H9 (cell line): Measurements from ENCODE around the gene MYH9. TPM values are rescaled to one million over a fixed set of nuclear protein-coding genes. Genes with fewer than 3 reads are reported as not detected.

Experiments
- DNase-seq: peaks from one replicate; pipeline ENCODE4 v3.0.0-alpha.2; 2017
- H2AFZ ChIP-seq: one replicate; pipeline ENCODE4 v1.6.1; 2013; ENCODE audit warnings: mild to moderate bottlenecking, low read length, control low read depth, moderate library complexity
- H2AK5ac ChIP-seq: 2 replicates; pipeline ENCODE4 v1.6.1; 2013; ENCODE audit warnings: low read length, control low read depth, mixed read lengths; ENCODE audit not compliant: insufficient read length
- H2BK120ac ChIP-seq: one replicate; pipeline ENCODE4 v1.6.1; 2013; ENCODE audit warnings: low read depth, mild to moderate bottlenecking, low read length, control low read depth, inconsistent platforms; ENCODE audit not compliant: poor library complexity, severe bottlenecking
- H2BK12ac ChIP-seq: 2 replicates; pipeline ENCODE4 v1.6.1; 2013; ENCODE audit warnings: low read length, control low read depth, mixed read lengths, low read depth; ENCODE audit not compliant: insufficient read length
- H2BK15ac ChIP-seq: 2 replicates; pipeline ENCODE4 v1.6.1; 2013; ENCODE audit warnings: low read depth, low read length, control low read depth
- H2BK20ac ChIP-seq: one replicate; pipeline ENCODE4 v1.6.1; 2013; ENCODE audit warnings: low read depth, mild to moderate bottlenecking, low read length, control low read depth, inconsistent platforms; ENCODE audit not compliant: poor library complexity, severe bottlenecking
- H2BK5ac ChIP-seq: 2 replicates; pipeline ENCODE4 v1.6.1; 2013; ENCODE audit warnings: low read length, control low read depth, mixed read lengths; ENCODE audit not compliant: insufficient read length
- H3K14ac ChIP-seq: 2 replicates; pipeline ENCODE4 v1.6.1; 2013; ENCODE audit warnings: low read length, control low read depth; ENCODE audit not compliant: insufficient read depth
- H3K18ac ChIP-seq: 2 replicates; pipeline ENCODE4 v1.6.1; 2013; ENCODE audit warnings: low read depth, mild to moderate bottlenecking, mixed read lengths, low read length, control low read depth; ENCODE audit not compliant: insufficient read length
- H3K23ac ChIP-seq: 2 replicates; pipeline ENCODE4 v1.6.1; 2013; ENCODE audit warnings: low read length, control low read depth, mixed read lengths, low read depth; ENCODE audit not compliant: insufficient read length
- H3K23me2 ChIP-seq: 2 replicates; pipeline ENCODE4 v1.6.1; 2013; ENCODE audit warnings: low read depth, mild to moderate bottlenecking, mixed read lengths, low read length, control low read depth; ENCODE audit not compliant: insufficient read length, poor library complexity, severe bottlenecking
- H3K27ac ChIP-seq: 2 replicates; pipeline ENCODE4 v1.5.1; 2013; ENCODE audit warnings: low read length, control low read depth, mixed read lengths, low read depth; ENCODE audit not compliant: insufficient read length
- H3K27me3 ChIP-seq: 2 replicates; pipeline ENCODE4 v1.6.1; 2013; ENCODE audit warnings: low read length, control low read depth, inconsistent platforms; ENCODE audit not compliant: insufficient read depth
- H3K4ac ChIP-seq: 2 replicates; pipeline ENCODE4 v1.6.1; 2013; ENCODE audit warnings: low read depth, mild to moderate bottlenecking, control low read depth, inconsistent platforms, low read length, moderate library complexity
- H3K4me1 ChIP-seq: 2 replicates; pipeline ENCODE4 v1.6.1; 2013; ENCODE audit warnings: low read length, control low read depth, inconsistent platforms; ENCODE audit not compliant: insufficient read depth
- H3K4me2 ChIP-seq: 2 replicates; pipeline ENCODE4 v1.6.1; 2013; ENCODE audit warnings: low read length, control low read depth, mixed read lengths; ENCODE audit not compliant: insufficient read length, insufficient read depth
- H3K56ac ChIP-seq: 2 replicates; pipeline ENCODE4 v1.6.1; 2013; ENCODE audit warnings: low read depth, mild to moderate bottlenecking, mixed read lengths, low read length, control low read depth; ENCODE audit not compliant: insufficient read length
- H3K79me1 ChIP-seq: 2 replicates; pipeline ENCODE4 v1.6.1; 2013; ENCODE audit warnings: low read depth, mild to moderate bottlenecking, moderate library complexity, low read length, control low read depth, inconsistent platforms; ENCODE audit not compliant: insufficient read depth, poor library complexity, severe bottlenecking
- H3K79me2 ChIP-seq: 2 replicates; pipeline ENCODE4 v1.6.1; 2013; ENCODE audit warnings: low read length, control low read depth, inconsistent platforms; ENCODE audit not compliant: insufficient read depth
- H3K9ac ChIP-seq: 2 replicates; pipeline ENCODE4 v1.6.1; 2013; ENCODE audit warnings: low read length, control low read depth, mixed read lengths; ENCODE audit not compliant: insufficient read length; ENCODE audit errors: extremely low read depth
- H3K9me3 ChIP-seq: one replicate; pipeline ENCODE4 v1.6.1; 2013; ENCODE audit warnings: low read depth, low read length, inconsistent platforms; ENCODE audit not compliant: control insufficient read depth
- H3T11ph ChIP-seq: one replicate; pipeline ENCODE4 v1.6.1; 2013; ENCODE audit warnings: mild to moderate bottlenecking, low read length, control low read depth, inconsistent platforms
- H4K20me1 ChIP-seq: one replicate; pipeline ENCODE4 v1.6.1; 2013; ENCODE audit not compliant: control insufficient read depth, insufficient read length, insufficient read depth
- H4K5ac ChIP-seq: 2 replicates; pipeline ENCODE4 v1.6.1; 2013; ENCODE audit warnings: low read depth, mild to moderate bottlenecking, mixed read lengths, low read length, control low read depth; ENCODE audit not compliant: insufficient read length
- H4K8ac ChIP-seq: replicated peaks from 2 replicates; pipeline ENCODE4 v1.6.1; 2013; ENCODE audit warnings: low read length, control low read depth, mixed read lengths, low read depth; ENCODE audit not compliant: insufficient read length
- H4K91ac ChIP-seq: 2 replicates; pipeline ENCODE4 v1.6.1; 2013; ENCODE audit warnings: low read depth, mild to moderate bottlenecking, moderate library complexity, mixed read lengths, low read length, control low read depth; ENCODE audit not compliant: insufficient read length
- H3K27ac Mint-ChIP-seq, 3 experiments: 2 replicates in 2 of 3; 3 replicates in 1 of 3; pipeline ENCODE4 v1.8.0; 2020 to 2021; ENCODE audit warnings: mixed read lengths in 3 of 3, mild to moderate bottlenecking in 1 of 3, moderate library complexity in 1 of 3
- H3K27me3 Mint-ChIP-seq: 2 replicates; pipeline ENCODE4 v1.8.0; 2021; ENCODE audit warnings: low read depth, mild to moderate bottlenecking, moderate library complexity, mixed read lengths
- H3K36me3 Mint-ChIP-seq, 3 experiments: 2 replicates in 2 of 3; 3 replicates in 1 of 3; pipeline ENCODE4 v1.8.0; 2020 to 2021; ENCODE audit warnings: low read depth in 3 of 3, mixed read lengths in 3 of 3; ENCODE audit not compliant: insufficient read depth in 1 of 3
- H3K4me1 Mint-ChIP-seq, 2 experiments: 2 replicates each; pipeline ENCODE4 v1.8.0; 2020; ENCODE audit warnings: mixed read lengths in 2 of 2
- H3K4me3 Mint-ChIP-seq, 2 experiments: 2 replicates in 1 of 2; 3 replicates in 1 of 2; pipeline ENCODE4 v1.8.0; 2020 to 2021; ENCODE audit warnings: mild to moderate bottlenecking in 2 of 2, mixed read lengths in 2 of 2, moderate library complexity in 1 of 2
- H3K9me3 Mint-ChIP-seq, 2 experiments: 2 replicates in 1 of 2; 3 replicates in 1 of 2; pipeline ENCODE4 v1.8.0; 2020; ENCODE audit warnings: mild to moderate bottlenecking in 2 of 2, mixed read lengths in 2 of 2, moderate library complexity in 1 of 2
- CTCF ChIP-seq: fragments of 200-600 bp; sonication (generic); conservative IDR thresholded peaks from 3 replicates; pipeline ENCODE4 v1.8.0; 2021; ENCODE audit warnings: antibody characterized with exemption, mild to moderate bottlenecking
- WGBS: extraction: QIAGEN DNeasy Blood & Tissue Kit; methylation state at CpG from one replicate; pipeline ENCODE4 v1.1.7; 2013; ENCODE audit warnings: missing lambda C conversion rate, low lambda C conversion rate, mixed read lengths; ENCODE audit not compliant: insufficient read length; ENCODE audit errors: extremely low coverage; 5-methylcytosine and 5-hydroxymethylcytosine counted together
- total RNA-seq: library from RNA; stranded (reverse); gene quantifications from 2 replicates; pipeline ENCODE4 v1.2.1, GENCODE V29; 2021

The MYH9 gene
- total RNA-seq, 1 experiment from 2014 or later, result 266 TPM

GRCh38 chr22:36367066-36367465 is 20.7 kb downstream of the MYH9 start:
- DNase-seq, result no peak
- Histone ChIP-seq H4K91ac (peak overlapping the region; percentile 10), H3K27ac (no peak overlapping the region), H3K27me3 (no peaks in the 10 kb centered on the region), H3K18ac (no peak overlapping the region), H3K9me3 (no peaks in the 10 kb centered on the region), H3K4me2 (no peak overlapping the region), H3K79me2 (peaks cover 60% of the 10 kb centered on the region; the same call in 1 of the 2 replicates), H3K14ac (0 out of 2 replicates have a peak overlapping the region, but pooled peaks have one; percentile 9), H2BK120ac (no peak overlapping the region), H3K56ac (no peak overlapping the region), H3K23me2 (no peaks in the 10 kb centered on the region), H2BK20ac (no peak overlapping the region), H3K23ac (no peak overlapping the region), H2BK12ac (peak overlapping the region; percentile 59), H3K4me1 (peaks cover 41% of the 10 kb centered on the region), H2AK5ac (no peak overlapping the region), H2BK15ac (no peak overlapping the region), H4K8ac (no peak overlapping the region), H2AFZ (no peak overlapping the region), H3K4ac (no peak overlapping the region), H4K5ac (no peak overlapping the region), H3T11ph (no peak overlapping the region), H2BK5ac (no peak overlapping the region), H3K79me1 (no peaks in the 10 kb centered on the region), H3K9ac (no peak overlapping the region), H4K20me1 (peaks cover 5% of the 10 kb centered on the region)
- Mint-ChIP-seq H3K4me1 (peaks cover 84 to 91% of the 10 kb centered on the region in 2 experiments), H3K9me3 (no peaks in the 10 kb centered on the region), H3K27me3 (no peaks in the 10 kb centered on the region), H3K4me3 (no peak overlapping the region), H3K36me3 (peaks cover 6 to 7% (median 7%) of the 10 kb centered on the region in 3 experiments; a peak in 4 of 7 replicates), H3K27ac (peak overlapping the region; percentile 88 to 99 (median 95))
- TF ChIP-seq CTCF, result no peak
- WGBS, result no CpG with 5 or more reads among the region's 11 CpGs
